ENCODE results near the gene RASGRP2. TPM values are rescaled to one million over a fixed set of nuclear protein-coding genes. Genes with fewer than 3 reads are reported as not detected.
"Not testable (repeated sequence)": the region's sequence is repeated elsewhere in the genome, so short reads cannot be mapped to it uniquely, and the experiment has no call there.

Gene RASGRP2
- polyA plus RNA-seq, 1 donor from 2014 or later, result 350 TPM

DNA sequence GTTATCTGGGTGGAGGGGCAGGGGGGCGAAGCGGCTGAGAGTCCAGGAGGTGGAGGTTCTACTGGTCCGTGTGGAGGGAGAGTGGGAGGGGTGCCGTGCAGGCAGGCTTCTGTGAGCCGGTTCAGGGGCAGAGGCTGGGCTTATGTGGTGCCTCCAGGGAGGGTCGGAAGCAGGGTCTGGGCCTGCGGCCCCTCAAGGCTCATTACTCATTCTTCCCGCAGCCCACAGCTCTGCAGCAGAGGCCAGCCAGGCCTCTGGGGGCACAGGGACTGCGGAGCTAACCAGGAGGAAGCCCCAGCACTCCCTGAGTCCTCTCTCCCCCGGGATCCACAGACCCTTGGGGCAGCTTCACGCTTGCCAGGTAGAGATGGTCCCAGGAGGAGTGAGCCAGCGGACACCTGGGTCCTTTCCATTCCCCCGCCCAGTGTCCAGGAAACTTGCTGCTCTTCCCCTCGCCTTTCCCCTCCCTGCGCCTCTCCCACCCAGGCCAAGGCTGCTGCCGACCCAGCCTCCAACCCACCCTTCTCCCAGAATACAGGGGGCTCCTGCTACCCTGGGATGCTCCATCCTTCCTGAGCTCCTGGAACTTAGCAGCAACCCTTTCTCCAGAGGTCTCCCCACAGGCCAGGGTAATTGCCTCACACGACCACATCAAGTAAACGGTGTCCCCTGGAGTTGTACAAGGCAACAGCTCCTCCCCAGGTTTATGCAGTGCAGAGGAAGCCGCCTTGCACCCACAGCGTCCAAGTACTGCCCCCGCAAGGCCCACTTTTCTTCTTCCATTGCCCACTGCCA is 27.3 kb downstream of the RASGRP2 start:
- Mint-ChIP-seq H3K4me3 (no peak overlapping the region), H3K4me1 (peaks cover 0 to 6% (median 4%) of the 10 kb centered on the region in 3 donors), H3K27me3 (peaks cover 61% of the 10 kb centered on the region), H3K27ac (no peak overlapping the region), H3K9me3 (no peaks in the 10 kb centered on the region), H3K36me3 (peaks cover 2% of the 10 kb centered on the region)

- Mint-ChIP-seq H3K36me3 (peaks cover 2% of the 10 kb centered on the region), H3K9me3 (no peaks in the 10 kb centered on the region), H3K4me1 (peaks cover 0 to 6% (median 4%) of the 10 kb centered on the region in 3 donors), H3K4me3 (peak overlapping the region in 1 of 4 donors; percentile 43), H3K27ac (no peak overlapping the region), H3K27me3 (peaks cover 64% of the 10 kb centered on the region)
Measured at GRCh38 chr11:64715756-64716472, 28.0 kb downstream of the RASGRP2 start.

DNA sequence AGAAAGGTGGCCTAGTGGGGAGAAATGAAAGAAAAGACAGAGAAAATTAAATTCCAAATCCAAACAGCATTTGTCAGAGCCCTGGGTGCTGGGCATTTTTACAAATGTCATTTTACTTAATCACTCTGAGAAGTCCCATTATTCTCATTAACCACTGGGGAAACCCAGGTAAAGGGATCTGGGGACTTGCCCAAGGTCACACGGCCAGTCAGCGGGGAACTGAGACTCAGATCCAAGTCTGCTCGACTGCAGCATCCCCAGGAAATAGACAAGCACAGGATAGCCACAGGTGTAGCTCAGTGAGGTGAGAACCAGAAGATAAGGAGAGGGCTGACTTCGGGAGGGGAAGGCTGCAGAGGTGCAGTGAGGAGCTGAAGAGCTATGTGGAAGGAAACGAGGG is 28.8 kb downstream of the RASGRP2 start:
- Mint-ChIP-seq H3K4me1 (peaks cover 0 to 8% (median 4%) of the 10 kb centered on the region in 3 donors), H3K27ac (peak overlapping the region in 2 of 3 donors; percentile 74 to 92), H3K27me3 (peaks cover 65% of the 10 kb centered on the region), H3K9me3 (no peaks in the 10 kb centered on the region), H3K4me3 (peak overlapping the region in 2 of 4 donors; percentile 34 to 39), H3K36me3 (peaks cover 2% of the 10 kb centered on the region)

DNA sequence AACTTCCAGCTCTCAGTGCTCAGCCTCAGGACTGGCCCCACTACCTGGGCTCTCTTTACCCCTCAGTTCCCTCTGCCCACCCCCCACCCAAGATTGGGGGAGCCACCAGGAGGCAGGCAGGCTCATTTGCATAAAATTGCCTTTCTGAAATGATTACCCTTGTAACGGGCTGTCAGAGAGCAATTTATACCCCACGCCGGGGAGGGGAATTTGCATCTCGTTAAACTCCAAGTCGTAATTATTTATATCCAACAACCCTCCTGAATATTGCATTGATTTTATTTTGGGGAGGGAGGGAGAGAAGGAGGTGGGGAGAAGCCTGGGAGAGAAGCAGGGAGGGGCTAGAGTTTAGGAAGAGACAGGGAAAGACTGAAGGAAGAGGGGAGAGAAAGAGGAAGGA is 29.3 kb downstream of the RASGRP2 start:
- Mint-ChIP-seq H3K36me3 (peaks cover 2% of the 10 kb centered on the region), H3K27ac (peak overlapping the region in 2 of 3 donors; percentile 74 to 92), H3K4me3 (peak overlapping the region in 3 of 4 donors; percentile 39 to 73 (median 65)), H3K9me3 (no peaks in the 10 kb centered on the region), H3K4me1 (peaks cover 0 to 10% (median 4%) of the 10 kb centered on the region in 3 donors), H3K27me3 (peaks cover 66% of the 10 kb centered on the region)

DNA sequence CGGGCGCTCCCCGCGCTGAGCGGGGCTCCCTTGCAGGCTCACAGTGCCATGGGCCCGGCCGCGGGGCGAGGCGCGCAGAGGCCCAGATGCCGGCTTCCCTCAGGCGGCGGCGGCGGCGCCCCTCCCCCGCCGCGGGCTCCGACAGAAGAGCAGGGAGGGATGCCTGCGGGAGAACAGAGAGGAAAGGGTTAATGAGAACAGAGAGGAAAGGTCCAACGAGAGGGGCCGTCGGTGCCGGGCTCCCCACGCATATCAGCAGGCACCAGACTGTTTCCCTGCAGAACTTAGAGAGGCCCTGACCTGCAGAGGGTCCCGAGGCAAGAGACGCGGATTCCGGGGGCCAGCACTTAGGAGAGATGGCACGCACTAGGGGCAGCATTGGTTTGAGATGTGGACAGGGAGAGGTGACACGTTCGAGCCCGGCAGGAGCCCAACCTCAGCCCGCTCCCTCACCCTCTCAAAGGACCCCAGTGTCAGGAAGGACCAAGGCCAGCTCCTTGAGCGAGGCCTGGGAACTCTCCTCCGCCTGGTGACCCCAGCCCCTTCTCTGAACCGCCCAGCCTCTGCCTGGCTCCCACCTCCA is 30.1 kb downstream of the RASGRP2 start:
- H3K4me3 Mint-ChIP-seq, result peak overlapping the region in 3 of 4 donors; percentile 46 to 73 (median 65)
- no peaks in the 10 kb centered on the region for H3K9me3 Mint-ChIP-seq
- H3K36me3 Mint-ChIP-seq, result peaks cover 2% of the 10 kb centered on the region
- peaks cover 0 to 10% (median 4%) of the 10 kb centered on the region in 3 donors for H3K4me1 Mint-ChIP-seq
- peaks cover 66% of the 10 kb centered on the region for H3K27me3 Mint-ChIP-seq
- peak overlapping the region; percentile 10 to 92 (median 74) for H3K27ac Mint-ChIP-seq

DNA sequence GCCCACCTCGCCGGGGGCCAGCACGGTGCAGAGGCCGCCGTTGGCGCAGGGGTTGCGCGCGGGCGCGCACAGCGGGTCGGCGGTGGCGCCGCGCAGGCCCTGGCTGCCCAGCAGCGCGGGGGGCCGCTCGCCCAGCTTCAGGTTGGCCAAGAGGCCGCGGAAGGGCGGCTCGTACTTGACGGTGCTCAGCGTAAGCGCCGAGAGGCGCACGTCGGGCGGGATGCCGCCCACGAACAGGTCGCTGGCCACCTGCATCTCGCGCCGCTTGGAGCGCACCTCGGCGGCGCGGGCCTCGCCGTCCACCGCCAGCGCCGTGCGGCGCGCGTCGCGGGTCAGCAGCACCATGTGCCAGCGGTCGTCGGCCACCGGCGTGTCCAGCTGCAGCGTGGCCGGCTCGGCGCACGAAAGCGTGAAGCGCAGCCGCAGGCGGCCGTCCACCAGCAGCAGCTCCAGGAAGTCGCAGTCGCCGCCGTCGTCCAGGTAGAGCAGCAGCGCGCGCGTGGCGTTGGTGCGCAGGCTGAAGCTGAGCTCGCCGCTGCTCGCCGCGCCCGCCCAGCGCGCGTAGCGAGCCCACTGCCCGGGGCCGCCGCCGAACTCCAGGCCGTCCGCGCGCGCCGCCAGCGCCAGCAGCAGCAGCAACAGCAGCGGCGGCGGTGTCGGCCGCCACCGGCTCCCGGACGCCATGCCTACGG is 30.8 kb downstream of the RASGRP2 start:
- Mint-ChIP-seq H3K9me3 (no peaks in the 10 kb centered on the region), H3K36me3 (peaks cover under 1% of the 10 kb centered on the region), H3K4me1 (peaks cover 0 to 10% (median 4%) of the 10 kb centered on the region in 3 donors), H3K27ac (no peak overlapping the region), H3K4me3 (no peak overlapping the region), H3K27me3 (peaks cover 64% of the 10 kb centered on the region)

DNA sequence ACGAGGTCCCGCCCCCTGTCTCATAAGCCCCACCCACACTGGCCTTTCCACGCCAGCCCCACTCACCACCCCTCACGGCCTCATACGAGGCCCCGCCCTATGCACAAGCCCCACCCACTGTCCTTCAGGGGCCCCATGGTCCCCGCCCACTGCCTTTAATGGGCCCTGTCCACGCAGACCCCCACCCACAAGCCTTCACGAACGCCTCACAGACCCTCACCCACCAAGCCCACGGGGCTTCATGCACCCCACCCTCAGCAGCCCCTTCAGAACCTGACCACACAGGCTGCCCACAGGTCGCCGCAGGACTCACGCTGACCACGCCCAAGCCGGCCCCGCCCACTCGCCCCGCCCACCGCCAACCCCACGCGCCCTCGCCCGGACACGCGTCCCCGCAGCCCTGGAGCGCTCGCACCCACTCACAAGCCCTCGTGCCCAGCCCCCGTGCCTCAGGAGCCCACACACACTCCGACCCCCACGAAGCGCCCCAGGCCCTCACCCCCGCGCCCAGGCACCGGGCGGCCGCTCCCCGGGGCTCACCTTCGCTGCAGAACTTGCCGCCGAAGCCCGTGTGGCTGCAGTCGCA is 31.4 kb downstream of the RASGRP2 start:
- Mint-ChIP-seq H3K36me3 (no peaks in the 10 kb centered on the region), H3K4me1 (peaks cover 0 to 9% (median 4%) of the 10 kb centered on the region in 3 donors), H3K27me3 (peaks cover 68% of the 10 kb centered on the region), H3K4me3 (peak overlapping the region in 2 of 4 donors; percentile 43 to 73), H3K9me3 (no peaks in the 10 kb centered on the region), H3K27ac (no peak overlapping the region)

DNA sequence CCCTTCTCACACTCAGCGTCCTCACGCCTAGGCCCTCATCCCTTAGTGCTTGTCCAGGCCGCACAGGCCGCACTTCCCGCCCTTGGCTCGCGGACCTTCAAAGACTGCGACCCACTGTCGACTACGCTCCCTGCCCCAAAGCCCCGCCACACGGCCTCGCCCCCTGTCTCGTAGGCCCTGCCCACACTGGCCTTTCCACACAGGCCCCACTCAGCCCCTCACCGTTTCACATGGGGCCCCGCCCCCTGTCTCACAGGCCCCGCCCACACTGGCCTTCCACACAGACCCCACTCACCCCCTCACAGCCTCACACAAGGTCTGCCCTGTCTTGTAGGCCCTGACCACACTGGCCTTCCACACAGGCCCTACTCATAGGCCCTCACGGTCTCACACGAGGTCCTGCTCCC is 32.0 kb downstream of the RASGRP2 start:
- Mint-ChIP-seq H3K4me1 (peaks cover 0 to 8% (median 4%) of the 10 kb centered on the region in 3 donors), H3K4me3 (peak overlapping the region in 2 of 4 donors; percentile 7 to 43), H3K27ac (peak overlapping the region in 1 of 3 donors; percentile 10), H3K9me3 (no peaks in the 10 kb centered on the region), H3K27me3 (peaks cover 63% of the 10 kb centered on the region), H3K36me3 (no peaks in the 10 kb centered on the region)

DNA sequence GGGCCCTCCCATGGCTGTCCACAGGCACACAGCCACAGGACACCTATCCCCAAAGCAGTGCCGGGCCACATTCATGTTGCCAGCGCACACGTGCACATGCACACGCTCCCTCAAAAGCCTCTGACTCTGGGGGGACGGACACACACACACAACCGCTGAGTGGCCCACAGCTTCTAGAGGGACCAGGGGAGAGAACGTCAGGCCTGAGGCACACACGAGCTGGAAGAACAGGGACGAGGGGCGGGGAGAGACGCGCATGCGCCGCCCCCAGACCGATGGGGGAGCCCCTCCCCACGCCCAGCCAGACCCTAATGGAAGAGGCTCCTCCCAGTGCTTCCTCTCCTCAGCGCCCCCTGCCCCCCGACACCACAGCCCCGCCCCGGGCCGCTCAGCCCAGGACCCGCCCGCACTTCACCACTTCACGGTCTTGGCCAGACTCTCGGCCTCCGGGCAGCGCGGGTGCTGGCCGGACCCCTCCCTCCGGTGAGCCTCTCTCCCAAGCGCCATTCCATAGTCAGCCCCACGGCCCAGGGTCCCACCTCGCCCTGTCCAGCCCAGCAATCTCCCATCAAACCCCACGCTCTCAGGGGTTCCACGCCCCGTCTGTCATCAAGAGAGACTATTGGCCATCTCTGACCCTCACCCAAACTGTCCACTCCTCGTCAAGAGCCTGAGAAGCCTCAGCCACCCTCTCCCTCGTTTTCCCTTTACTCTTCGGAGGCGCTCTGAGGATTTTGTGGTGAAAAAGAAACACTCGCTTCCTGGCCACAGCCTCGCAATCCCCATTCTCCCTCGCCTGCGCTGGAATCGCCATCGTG is 32.6 kb downstream of the RASGRP2 start:
- Mint-ChIP-seq H3K4me3 (peak overlapping the region in 2 of 4 donors; percentile 7 to 34), H3K36me3 (no peaks in the 10 kb centered on the region), H3K4me1 (peaks cover 0 to 8% (median 4%) of the 10 kb centered on the region in 3 donors), H3K27ac (peak overlapping the region in 1 of 3 donors; percentile 36), H3K9me3 (no peaks in the 10 kb centered on the region), H3K27me3 (peaks cover 59% of the 10 kb centered on the region)

GRCh38 chr11:64710418-64711137 is 33.4 kb downstream of the RASGRP2 start:
- Mint-ChIP-seq H3K9me3 (peaks cover 0 to 2% (median 0%) of the 10 kb centered on the region in 3 donors), H3K27ac (peak overlapping the region in 1 of 3 donors; percentile 36), H3K36me3 (no peaks in the 10 kb centered on the region), H3K27me3 (peaks cover 51% of the 10 kb centered on the region), H3K4me1 (peaks cover 0 to 8% (median 4%) of the 10 kb centered on the region in 3 donors), H3K4me3 (peak overlapping the region in 2 of 4 donors; percentile 4 to 15)

GRCh38 chr11:64705501-64705900 is 38.4 kb downstream of the RASGRP2 start:
- Mint-ChIP-seq H3K9me3 (peaks cover 0 to 2% (median 0%) of the 10 kb centered on the region in 3 donors), H3K4me1 (peaks cover 0 to 3% (median 0%) of the 10 kb centered on the region in 3 donors), H3K4me3 (no peak overlapping the region), H3K27ac (no peak overlapping the region), H3K27me3 (peaks cover 30% of the 10 kb centered on the region), H3K36me3 (no peaks in the 10 kb centered on the region)

- H3K9me3 Mint-ChIP-seq, result peaks cover 0 to 2% (median 0%) of the 10 kb centered on the region in 3 donors
- peaks cover 12% of the 10 kb centered on the region for H3K27me3 Mint-ChIP-seq
- H3K4me1 Mint-ChIP-seq, result no peaks in the 10 kb centered on the region
- no peaks in the 10 kb centered on the region for H3K36me3 Mint-ChIP-seq
- H3K27ac Mint-ChIP-seq, result no peak overlapping the region
- no peak overlapping the region for H3K4me3 Mint-ChIP-seq
Measured at GRCh38 chr11:64703048-64703447, 40.9 kb downstream of the RASGRP2 start.

DNA sequence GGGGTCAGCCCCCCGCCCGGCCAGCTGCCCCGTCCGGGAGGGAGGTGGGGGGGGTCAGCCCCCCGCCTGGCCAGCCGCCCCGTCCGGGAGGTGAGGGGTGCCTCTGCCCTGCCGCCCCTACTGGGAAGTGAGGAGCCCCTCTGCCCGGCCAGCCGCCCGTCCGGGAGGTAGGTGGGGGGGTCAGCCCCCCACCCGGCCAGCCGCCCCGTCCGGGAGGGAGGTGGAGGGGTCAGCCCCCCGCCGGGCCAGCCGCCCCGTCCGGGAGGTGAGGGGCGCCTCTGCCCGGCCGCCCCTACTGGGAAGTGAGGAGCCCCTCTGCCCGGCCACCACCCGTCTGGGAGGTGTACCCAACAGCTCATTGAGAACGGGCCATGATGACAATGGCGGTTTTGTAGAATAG is 42.0 kb downstream of the RASGRP2 start:
- H3K27me3 Mint-ChIP-seq, H3K4me1 Mint-ChIP-seq, H3K9me3 Mint-ChIP-seq, H3K4me3 Mint-ChIP-seq, H3K36me3 Mint-ChIP-seq, H3K27ac Mint-ChIP-seq: not testable (repeated sequence)
